H1 (cell line): ENCODE data around the gene SEMA6D. TPM values are rescaled to one million over a fixed set of nuclear protein-coding genes. Genes with fewer than 3 reads are reported as not detected.

ENCODE experiments used
- CTCF ChIA-PET: fragments of 300-600 bp; sonication (Branson Sonifier 250); formaldehyde crosslinking; loops from one replicate; lab custom pipeline; 2021; ENCODE audit not compliant: partially characterized antibody; lab: Charles Lee
- POLR2A ChIA-PET: fragments of 300-600 bp; sonication (Branson Sonifier 250); formaldehyde crosslinking; loops from one replicate; lab custom pipeline; 2021; ENCODE audit warnings: inconsistent platforms; ENCODE audit not compliant: partially characterized antibody; lab: Charles Lee
- DNase-seq, 2 experiments: peaks; one replicate each; pipeline versions ENCODE4 v3.0.0 to v3.0.0-alpha.2; 2010 to 2022; ENCODE audit warnings: low spot score in 2 of 2, low read depth in 1 of 2, mixed read lengths in 1 of 2
- FAIRE-seq: peaks from 2 replicates; lab custom pipeline; 2011; peaks lifted over from hg19 to GRCh38; lab: Jason Lieb, UNC
- H2AFZ ChIP-seq: 2 replicates; pipeline ENCODE4 v1.8.1; 2012; ENCODE audit warnings: low read length, inconsistent platforms
- H2AK5ac ChIP-seq: 2 replicates; pipeline ENCODE4 v1.6.1; 2013; ENCODE audit warnings: low read depth, low read length
- H2BK120ac ChIP-seq: replicated peaks from 2 replicates; pipeline ENCODE3; 2013; ENCODE audit warnings: low read depth, low read length, inconsistent platforms
- H2BK12ac ChIP-seq: 2 replicates; pipeline ENCODE4 v1.6.1; 2013; ENCODE audit warnings: low read depth, low read length
- H2BK15ac ChIP-seq: 2 replicates; pipeline ENCODE4 v1.6.1; 2013; ENCODE audit warnings: low read length
- H2BK20ac ChIP-seq: 2 replicates; pipeline ENCODE4 v1.6.1; 2013; ENCODE audit warnings: low read length
- H2BK5ac ChIP-seq: 2 replicates; pipeline ENCODE4 v1.6.1; 2013; ENCODE audit warnings: low read depth, low read length
- H3K14ac ChIP-seq: 2 replicates; pipeline ENCODE4 v1.6.1; 2013; ENCODE audit warnings: inconsistent platforms; ENCODE audit not compliant: insufficient read length
- H3K18ac ChIP-seq: 2 replicates; pipeline ENCODE4 v1.6.1; 2013; ENCODE audit warnings: low read length; ENCODE audit errors: extremely low read depth
- H3K23ac ChIP-seq: 2 replicates; pipeline ENCODE4 v1.6.1; 2013; ENCODE audit warnings: inconsistent platforms; ENCODE audit not compliant: insufficient read length
- H3K23me2 ChIP-seq: 2 replicates; pipeline ENCODE4 v1.6.1; 2013; ENCODE audit warnings: low read depth, low read length
- H3K27ac ChIP-seq: 2 replicates; pipeline ENCODE4 v1.6.1; 2011; ENCODE audit warnings: low read depth, low read length, inconsistent platforms
- H3K27me3 ChIP-seq, 4 experiments: replicated peaks in 1 of 4; 1 replicate in 1 of 4; 2 replicates in 3 of 4; pipeline versions ENCODE4 v1.6.1 to v1.8.1; 2011 to 2013; ENCODE audit warnings: low read length in 3 of 4, mild to moderate bottlenecking in 3 of 4, inconsistent platforms in 2 of 4, mixed read lengths in 2 of 4, moderate library complexity in 1 of 4; ENCODE audit not compliant: control insufficient read depth in 3 of 4, insufficient read depth in 3 of 4; ENCODE audit errors: extremely low read depth in 1 of 4
- H3K36me3 ChIP-seq, 4 experiments: 2 replicates each; pipeline versions ENCODE4 v1.6.1 to v1.8.1; 2011 to 2013; ENCODE audit warnings: mild to moderate bottlenecking in 4 of 4, low read length in 3 of 4, moderate library complexity in 2 of 4, control low read depth in 1 of 4, inconsistent platforms in 1 of 4; ENCODE audit not compliant: insufficient read depth in 4 of 4, control insufficient read depth in 2 of 4
- H3K4ac ChIP-seq: replicated peaks from 2 replicates; pipeline ENCODE3; 2013; ENCODE audit warnings: low read length, low read depth, mixed read lengths, inconsistent platforms; ENCODE audit not compliant: insufficient read length
- H3K4me1 ChIP-seq, 4 experiments: replicated peaks in 1 of 4; 1 replicate in 1 of 4; 2 replicates in 3 of 4; pipeline versions ENCODE4 v1.6.1 to v1.8.1; 2011 to 2013; ENCODE audit warnings: low read length in 3 of 4, inconsistent platforms in 2 of 4, mixed read lengths in 1 of 4; ENCODE audit not compliant: insufficient read depth in 4 of 4, control insufficient read depth in 3 of 4
- H3K4me2 ChIP-seq, 2 experiments: 2 replicates each; pipeline versions ENCODE4 v1.6.1 to v1.8.1; 2011 to 2013; ENCODE audit warnings: low read depth in 2 of 2, low read length in 2 of 2, control low read depth in 1 of 2, inconsistent platforms in 1 of 2, mild to moderate bottlenecking in 1 of 2; ENCODE audit not compliant: insufficient read depth in 1 of 2
- H3K4me3 ChIP-seq, 4 experiments: fragments of 200-600, 300-600 bp in 1 of 4; sonication (generic), shearing (Covaris generic), sonication (Bioruptor Twin) in 1 of 4; 2 replicates each; pipeline versions ENCODE4 v1.5.1 to v1.8.1; 2011 to 2016; ENCODE audit warnings: low read length in 4 of 4, low read depth in 3 of 4, control low read depth in 2 of 4, inconsistent platforms in 2 of 4, mild to moderate bottlenecking in 2 of 4, mixed read lengths in 1 of 4, moderate library complexity in 1 of 4; ENCODE audit not compliant: insufficient read depth in 2 of 4; ENCODE audit errors: extremely low read depth in 1 of 4
- H3K56ac ChIP-seq: replicated peaks from 2 replicates; pipeline ENCODE3; 2013; ENCODE audit warnings: low read depth, mild to moderate bottlenecking, mixed read lengths, low read length, inconsistent platforms; ENCODE audit not compliant: insufficient read length
- H3K79me1 ChIP-seq: 2 replicates; pipeline ENCODE4 v1.6.1; 2013; ENCODE audit warnings: low read depth, low read length, control low read depth
- H3K79me2 ChIP-seq, 2 experiments: 2 replicates each; pipeline versions ENCODE4 v1.6.1 to v1.8.1; 2012 to 2013; ENCODE audit warnings: low read length in 2 of 2, mild to moderate bottlenecking in 2 of 2, inconsistent platforms in 1 of 2; ENCODE audit not compliant: insufficient read depth in 2 of 2, control insufficient read depth in 1 of 2
- H3K9ac ChIP-seq, 4 experiments: replicated peaks in 1 of 4; 1 replicate in 1 of 4; 2 replicates in 3 of 4; pipeline versions ENCODE4 v1.6.1 to v1.8.1; 2011 to 2013; ENCODE audit warnings: low read depth in 3 of 4, low read length in 3 of 4, control low read depth in 2 of 4, mild to moderate bottlenecking in 2 of 4, moderate library complexity in 2 of 4, inconsistent platforms in 1 of 4; ENCODE audit errors: extremely low read depth in 1 of 4
- H3K9me3 ChIP-seq, 2 experiments: 2 replicates each; pipeline versions ENCODE4 v1.6.1 to v1.8.1; 2012 to 2013; ENCODE audit warnings: mild to moderate bottlenecking in 2 of 2, moderate library complexity in 2 of 2, control low read depth in 1 of 2, inconsistent platforms in 1 of 2, low read depth in 1 of 2, low read length in 1 of 2, mixed read lengths in 1 of 2; ENCODE audit not compliant: insufficient read depth in 2 of 2
- H4K20me1 ChIP-seq, 2 experiments: replicated peaks in 1 of 2; 2 replicates each; pipeline versions ENCODE3 to v1.8.1; 2011 to 2013; ENCODE audit warnings: inconsistent platforms in 2 of 2, low read length in 2 of 2, mild to moderate bottlenecking in 1 of 2; ENCODE audit not compliant: insufficient read depth in 2 of 2, control insufficient read depth in 1 of 2
- H4K5ac ChIP-seq: 2 replicates; pipeline ENCODE4 v1.6.1; 2013; ENCODE audit warnings: low read length, low read depth, mixed read lengths, inconsistent platforms; ENCODE audit not compliant: insufficient read length
- H4K8ac ChIP-seq: 2 replicates; pipeline ENCODE4 v1.8.0; 2013; ENCODE audit warnings: mild to moderate bottlenecking, moderate library complexity, low read length, inconsistent platforms; ENCODE audit not compliant: insufficient read depth; ENCODE audit errors: extremely low read depth
- H4K91ac ChIP-seq: replicated peaks from 2 replicates; pipeline ENCODE3; 2013; ENCODE audit warnings: low read length, mixed read lengths, inconsistent platforms; ENCODE audit not compliant: insufficient read length
- BRCA1 ChIP-seq: IDR thresholded peaks from 2 replicates; pipeline ENCODE4 v1.6.1; 2012; ENCODE audit warnings: low read depth, low read length, improper control_type of control experiment
- CBX5 ChIP-seq: fragments of 300-800, 300-1000 bp; sonication (generic); IDR thresholded peaks from 2 replicates; pipeline ENCODE4 v1.7.1; 2016; ENCODE audit warnings: antibody characterized with exemption, low read length, low read depth
- CREB1 ChIP-seq: IDR thresholded peaks from 2 replicates; pipeline ENCODE4 v1.6.1; 2012; ENCODE audit warnings: inconsistent platforms
- EGR1 ChIP-seq: IDR thresholded peaks from 2 replicates; pipeline ENCODE4 v1.6.1; 2011; ENCODE audit warnings: low read depth, low read length, borderline replicate concordance
- HDAC6 ChIP-seq: IDR thresholded peaks from one replicate; pipeline ENCODE4 v1.7.1; 2012; ENCODE audit warnings: low read depth, mild to moderate bottlenecking, inconsistent platforms, low read length, moderate library complexity
- KDM4A ChIP-seq: IDR thresholded peaks from one replicate; pipeline ENCODE4 v1.7.1; 2012; ENCODE audit warnings: low read depth, mild to moderate bottlenecking, moderate library complexity, low read length, inconsistent platforms; ENCODE audit not compliant: severe bottlenecking
- PHF8 ChIP-seq: fragments of 200-600 bp; sonication (generic); conservative IDR thresholded peaks from 2 replicates; pipeline ENCODE4 v1.7.1; 2012; ENCODE audit warnings: low read depth, mild to moderate bottlenecking, inconsistent platforms, low read length, moderate library complexity
- POLR2A ChIP-seq, 2 experiments: IDR thresholded peaks; 1 replicate in 1 of 2; 2 replicates in 1 of 2; pipeline ENCODE4 v1.6.1; 2011; ENCODE audit warnings: low read depth in 2 of 2, low read length in 2 of 2, mild to moderate bottlenecking in 2 of 2; ENCODE audit errors: control extremely low read depth in 1 of 2
- POLR2AphosphoS5 ChIP-seq: IDR thresholded peaks from 2 replicates; pipeline ENCODE4 v1.6.1; 2011; ENCODE audit warnings: low read depth, low read length
- RNF2 ChIP-seq: fragments of 200-900, 300-1000 bp; sonication (generic); IDR thresholded peaks from 2 replicates; pipeline ENCODE4 v1.7.1; 2016; ENCODE audit warnings: borderline replicate concordance, low read depth, mild to moderate bottlenecking, antibody characterized with exemption, low read length; ENCODE audit not compliant: poor library complexity, severe bottlenecking; ENCODE audit errors: missing control alignments
- RXRA ChIP-seq: IDR thresholded peaks from 2 replicates; pipeline ENCODE4 v1.6.1; 2011; ENCODE audit warnings: low read depth, mild to moderate bottlenecking, low read length, moderate library complexity; ENCODE audit not compliant: insufficient read depth
- SAP30 ChIP-seq: fragments of 300-600 bp; sonication (generic); IDR thresholded peaks from 2 replicates; pipeline ENCODE4 v1.7.1; 2012; ENCODE audit warnings: low read length, moderate library complexity, mild to moderate bottlenecking, inconsistent platforms; ENCODE audit not compliant: insufficient read depth, insufficient replicate concordance
- SIRT6 ChIP-seq: IDR thresholded peaks from one replicate; pipeline ENCODE4 v1.7.1; 2012; ENCODE audit warnings: low read length, inconsistent platforms
- SP1 ChIP-seq: IDR thresholded peaks from 2 replicates; pipeline ENCODE4 v1.6.1; 2011; ENCODE audit warnings: low read depth, low read length
- WGBS, 2 experiments: shearing (Covaris generic) in 1 of 2; methylation state at CpG; one replicate each; pipeline versions ENCODE4 v1.1.6 to v1.1.7; 2013 to 2015; ENCODE audit warnings: low lambda C conversion rate in 2 of 2, mixed read lengths in 2 of 2, inconsistent platforms in 1 of 2, low coverage in 1 of 2, missing lambda C conversion rate in 1 of 2; ENCODE audit not compliant: insufficient replicate concordance in 2 of 2, insufficient coverage in 1 of 2, insufficient read length in 1 of 2; ENCODE audit errors: extremely low coverage in 1 of 2, missing lambda C conversion rate in 1 of 2; 5-methylcytosine and 5-hydroxymethylcytosine counted together
- polyA plus RNA-seq, 7 experiments: library from polyadenylated mRNA; depleted of rRNA in 3 of 7; stranded (reverse) in 5 of 7; unstranded in 2 of 7; fragments of >200 nt in 5 of 7; fragments of 200-250 nt in 2 of 7; gene quantifications; 1 replicate in 5 of 7; 2 replicates in 1 of 7; 4 replicates in 1 of 7; pipeline versions ENCODE4 v1.2.1 to v1.2.3, GENCODE V29; 2011 to 2013; ENCODE audit warnings: missing spikeins in 2 of 7, mixed read lengths in 2 of 7
- total RNA-seq: library from RNA; stranded (reverse); fragmentation: NEBNext Ultra II Directional; extraction: Animal tissue kit (Norgen Biotek cat#: 25700); gene quantifications from 2 replicates; pipeline ENCODE4 v1.2.1, GENCODE V29; 2021
- TF ChIP-seq, protein P1 (sequence below): IDR thresholded peaks from 2 replicates; pipeline ENCODE4 v1.6.1; 2011; ENCODE audit warnings: low read depth, mild to moderate bottlenecking, low read length; ENCODE audit not compliant: insufficient read depth

SEMA6D gene
- total and polyA plus RNA-seq, 2 of the 8 experiments (the other 6 are each of a cell fraction or from before 2014, with no cell fraction given) = 2.2 to 3.8 TPM

DNA sequence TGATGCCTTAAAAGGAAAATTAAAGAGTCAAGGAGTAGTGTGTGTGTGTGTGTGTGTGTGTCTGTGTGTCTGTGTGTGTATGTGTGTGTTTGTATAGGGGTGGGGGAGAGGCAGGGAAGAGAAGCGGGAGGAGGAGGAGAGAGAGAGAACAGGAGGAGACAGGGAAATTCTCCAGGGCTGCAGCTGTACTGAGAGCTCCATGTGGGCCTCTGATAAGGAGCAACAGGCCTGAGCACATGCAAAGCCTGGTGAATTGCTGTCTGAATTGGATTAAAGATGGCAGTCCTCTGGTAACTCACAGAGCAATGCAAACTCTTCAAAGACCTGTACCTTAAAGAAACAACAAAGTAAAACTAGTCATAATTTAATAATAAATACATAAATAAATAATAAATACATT lies 70.6 kb downstream of the SEMA6D start:
- Histone ChIP-seq H3K23me2 (peaks cover 2% of the 10 kb centered on the region; the same call in 1 of the 2 replicates), H2BK12ac (no peak overlapping the region), H2AK5ac (no peak overlapping the region), H3K79me1 (no peaks in the 10 kb centered on the region), H2BK5ac (no peak overlapping the region), H2BK120ac (no peak overlapping the region), H4K91ac (no peak overlapping the region), H3K56ac (no peak overlapping the region), H3K36me3 (no peaks in the 10 kb centered on the region), H3K18ac (no peak overlapping the region), H4K8ac (no peak overlapping the region), H3K9me3 (no peaks in the 10 kb centered on the region), H2BK15ac (no peak overlapping the region), H4K20me1 (no peaks in the 10 kb centered on the region), H3K27me3 (no peaks in the 10 kb centered on the region), H4K5ac (no peak overlapping the region), H3K9ac (no peak overlapping the region), H3K27ac (no peak overlapping the region), H3K4me2 (no peak overlapping the region), H3K4ac (no peak overlapping the region), H3K4me1 (no peaks in the 10 kb centered on the region), H3K23ac (no peak overlapping the region), H2BK20ac (no peak overlapping the region), H3K14ac (no peak overlapping the region), H3K4me3 (no peak overlapping the region), H3K79me2 (no peaks in the 10 kb centered on the region), H2AFZ (no peak overlapping the region)
- POLR2A ChIA-PET = no interaction called here
- DNase-seq (no peak), FAIRE-seq (no peak)
- CTCF ChIA-PET = interaction anchor here (0.6 to 2.1 kb wide), 3 partner anchors 9 to 35 kb away, joined by 3 to 7 read pairs (median 3); no protein-coding TSS in a partner anchor
- 100% methylated on average over 1 of the region's 1 CpG; no CpG with 5 or more reads in 1 of the 2 experiments for WGBS, 2 experiments
- no peak for TF ChIP-seq PHF8
- TF ChIP-seq RXRA = no peak
- no peak for TF ChIP-seq CBX5
- TF ChIP-seq, protein P1, sequence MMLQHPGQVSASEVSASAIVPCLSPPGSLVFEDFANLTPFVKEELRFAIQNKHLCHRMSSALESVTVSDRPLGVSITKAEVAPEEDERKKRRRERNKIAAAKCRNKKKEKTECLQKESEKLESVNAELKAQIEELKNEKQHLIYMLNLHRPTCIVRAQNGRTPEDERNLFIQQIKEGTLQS = no peak
- no peak for TF ChIP-seq POLR2AphosphoS5
- no peak for TF ChIP-seq SAP30
- TF ChIP-seq POLR2A (IDR thresholded peaks at IDR 0.05; ENCODE audit: control extremely low read depth in 1 of 2, low read depth in 2 of 2, low read length in 2 of 2) = no peak
- TF ChIP-seq SIRT6 = no peak
- TF ChIP-seq SP1 = no peak
- no peak for TF ChIP-seq RNF2
- TF ChIP-seq HDAC6 = no peak
- TF ChIP-seq BRCA1 = no peak
- no peak for TF ChIP-seq EGR1
- TF ChIP-seq KDM4A = no peak
- TF ChIP-seq CREB1 = no peak
